DND-41 (cell line): ENCODE data around the gene BACH2.

ENCODE experiments used
- EZH2 ChIP-seq: IDR thresholded peaks from 3 replicates; pipeline ENCODE4 v1.6.1; 2012; ENCODE audit warnings: borderline replicate concordance, low read depth, mild to moderate bottlenecking, moderate library complexity, low read length, inconsistent platforms; ENCODE audit not compliant: severe bottlenecking
- TF ChIP-seq, protein P1 (sequence below): IDR thresholded peaks from 2 replicates; pipeline ENCODE4 v1.5.1; 2012; ENCODE audit warnings: borderline replicate concordance, low read length, moderate library complexity, mild to moderate bottlenecking; ENCODE audit not compliant: poor library complexity, severe bottlenecking; ENCODE audit errors: extremely low read depth

DNA sequence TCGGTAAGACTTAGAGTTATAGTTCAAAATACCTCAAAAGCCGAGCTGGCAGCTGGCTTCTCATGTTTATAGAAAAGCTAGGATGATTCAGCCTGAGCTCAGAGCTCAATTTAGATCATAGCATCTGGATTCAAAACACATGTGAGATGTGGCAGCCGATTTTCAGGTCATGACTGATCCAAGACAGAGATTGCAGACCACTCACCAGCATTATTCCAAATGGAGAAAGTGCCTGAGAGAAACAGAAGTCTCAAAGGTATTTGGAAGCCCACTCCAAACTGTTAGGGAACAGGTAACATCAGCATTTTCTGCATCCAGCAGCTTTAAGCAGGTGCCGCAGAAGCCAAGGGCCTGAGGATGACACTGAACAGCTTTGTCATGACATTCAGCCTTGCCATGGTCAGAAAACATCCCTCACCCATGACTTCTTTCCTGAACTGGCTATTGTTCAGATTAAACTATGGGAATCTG lies 102.2 kb downstream of the BACH2 start:
- TF ChIP-seq, protein P1, sequence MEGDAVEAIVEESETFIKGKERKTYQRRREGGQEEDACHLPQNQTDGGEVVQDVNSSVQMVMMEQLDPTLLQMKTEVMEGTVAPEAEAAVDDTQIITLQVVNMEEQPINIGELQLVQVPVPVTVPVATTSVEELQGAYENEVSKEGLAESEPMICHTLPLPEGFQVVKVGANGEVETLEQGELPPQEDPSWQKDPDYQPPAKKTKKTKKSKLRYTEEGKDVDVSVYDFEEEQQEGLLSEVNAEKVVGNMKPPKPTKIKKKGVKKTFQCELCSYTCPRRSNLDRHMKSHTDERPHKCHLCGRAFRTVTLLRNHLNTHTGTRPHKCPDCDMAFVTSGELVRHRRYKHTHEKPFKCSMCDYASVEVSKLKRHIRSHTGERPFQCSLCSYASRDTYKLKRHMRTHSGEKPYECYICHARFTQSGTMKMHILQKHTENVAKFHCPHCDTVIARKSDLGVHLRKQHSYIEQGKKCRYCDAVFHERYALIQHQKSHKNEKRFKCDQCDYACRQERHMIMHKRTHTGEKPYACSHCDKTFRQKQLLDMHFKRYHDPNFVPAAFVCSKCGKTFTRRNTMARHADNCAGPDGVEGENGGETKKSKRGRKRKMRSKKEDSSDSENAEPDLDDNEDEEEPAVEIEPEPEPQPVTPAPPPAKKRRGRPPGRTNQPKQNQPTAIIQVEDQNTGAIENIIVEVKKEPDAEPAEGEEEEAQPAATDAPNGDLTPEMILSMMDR = no peak
- TF ChIP-seq EZH2 = no peak
